Thoracic aorta (tissue), 2 donors: ENCODE data around the gene PEX11B. TPM values are rescaled to one million over a fixed set of nuclear protein-coding genes. Genes with fewer than 3 reads are reported as not detected.
A peak's percentile ranks its signal among the peaks of the same experiment; 100 is the strongest.

Experiments
- ATAC-seq: fragments of 150-250 bp; one replicate; pipeline ENCODE4 v1.8.0; 2017; ENCODE audit warnings: low read depth; ENCODE audit not compliant: insufficient number of reproducible peaks, low FRiP score
- DNase-seq: peaks from one replicate; pipeline ENCODE4 v3.0.0-alpha.2; 2020; ENCODE audit warnings: low spot score
- H3K27ac ChIP-seq, 2 donors: fragments of 200-600 bp; sonication (generic); 1 replicate in 1 of 2; 2 replicates in 1 of 2; pipeline ENCODE4 v1.5.1; 2016; ENCODE audit warnings: mild to moderate bottlenecking in 2 of 2, moderate library complexity in 2 of 2
- H3K27me3 ChIP-seq: fragments of 200-600 bp; sonication (generic); replicated peaks from 2 replicates; pipeline ENCODE4 v1.6.0; 2016; ENCODE audit warnings: mild to moderate bottlenecking; ENCODE audit not compliant: insufficient read depth
- H3K36me3 ChIP-seq: fragments of 200-600 bp; sonication (generic); one replicate; pipeline ENCODE4 v1.5.1; 2016
- H3K4me1 ChIP-seq, 2 donors: fragments of 200-600 bp; sonication (generic); 1 replicate in 1 of 2; 2 replicates in 1 of 2; pipeline versions ENCODE4 v1.5.1 to v1.6.0; 2016; ENCODE audit warnings: low read depth in 2 of 2, mild to moderate bottlenecking in 1 of 2; ENCODE audit not compliant: control insufficient read depth in 1 of 2
- H3K4me3 ChIP-seq: fragments of 200-600 bp; sonication (generic); 2 replicates; pipeline ENCODE4 v1.5.1; 2016; ENCODE audit warnings: mild to moderate bottlenecking
- H3K9me3 ChIP-seq: fragments of 200-600 bp; sonication (generic); 2 replicates; pipeline ENCODE4 v1.5.1; 2016
- CTCF ChIP-seq: fragments of 200-600 bp; sonication (generic); IDR thresholded peaks from one replicate; pipeline ENCODE4 v1.5.1; 2019; ENCODE audit warnings: antibody characterized with exemption
- total RNA-seq, 2 donors: library from RNA; depleted of rRNA; stranded (reverse); fragments of >200 nt; gene quantifications; one replicate each; pipeline versions ENCODE4 v1.1.0 to v1.2.3, GENCODE V29; 2016

The PEX11B gene
- total RNA-seq, 2 donors from 2014 or later = 21.7 to 25.3 TPM

GRCh38 chr1:145906954-145907753, 11.4 kb downstream of the PEX11B start:
- H3K4me3 ChIP-seq = peak overlapping the region; percentile 45

GRCh38 chr1:145901312-145902021, 17.1 kb downstream of the PEX11B start:
- Histone ChIP-seq H3K9me3 (no peaks in the 10 kb centered on the region), H3K36me3 (peaks cover 64% of the 10 kb centered on the region), H3K27ac (no peak overlapping the region), H3K27me3 (no peaks in the 10 kb centered on the region), H3K4me1 (no peaks in the 10 kb centered on the region), H3K4me3 (no peak overlapping the region)
- DNase-seq (no peak), ATAC-seq (no peak)
- no peak for TF ChIP-seq CTCF

More at GRCh38 chr1:145906954-145907753, 11.4 kb downstream of the PEX11B start:
- Histone ChIP-seq H3K4me1 (peaks cover 11 to 17% of the 10 kb centered on the region in 2 donors), H3K36me3 (peaks cover 38% of the 10 kb centered on the region), H3K27ac (peak overlapping the region; percentile 55 to 73), H3K9me3 (no peaks in the 10 kb centered on the region), H3K27me3 (no peaks in the 10 kb centered on the region)
- TF ChIP-seq CTCF = no peak
- no peak for DNase-seq
- ATAC-seq = no peak

- H3K27ac ChIP-seq = no peak overlapping the region
- H3K36me3 ChIP-seq = peaks cover 50% of the 10 kb centered on the region
- DNase-seq (no peak), ATAC-seq (no peak)
- H3K9me3 ChIP-seq = no peaks in the 10 kb centered on the region
- no peak overlapping the region for H3K4me3 ChIP-seq
- no peaks in the 10 kb centered on the region for H3K27me3 ChIP-seq
- H3K4me1 ChIP-seq = no peaks in the 10 kb centered on the region
- TF ChIP-seq CTCF = no peak
Observed at GRCh38 chr1:145898756-145899155, 19.8 kb downstream of the PEX11B start.

DNA sequence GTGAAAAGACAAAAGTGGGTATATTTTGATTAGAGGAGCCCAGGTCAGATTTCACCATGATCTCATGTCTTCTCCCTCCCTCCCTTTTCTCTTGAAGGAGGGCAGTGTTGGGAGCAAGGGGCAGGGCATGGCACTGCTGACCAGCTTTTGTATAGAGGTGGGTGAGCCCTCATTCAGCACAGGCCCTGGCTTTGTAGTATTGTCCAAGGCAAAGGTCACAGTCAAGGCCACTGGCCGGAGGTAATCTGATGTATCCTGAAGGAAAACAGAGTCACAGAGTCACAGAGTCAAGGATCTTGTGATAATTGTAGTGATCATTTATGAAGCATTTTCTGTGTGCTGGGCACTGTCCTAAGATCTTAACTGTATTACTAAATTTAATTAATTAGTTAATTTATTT, 20.5 kb downstream of the PEX11B start:
- H3K27ac ChIP-seq = no peak overlapping the region
- no peak for DNase-seq
- H3K36me3 ChIP-seq = peaks cover 45% of the 10 kb centered on the region
- H3K9me3 ChIP-seq = no peaks in the 10 kb centered on the region
- no peak for ATAC-seq
- H3K4me1 ChIP-seq = peaks cover 2 to 7% of the 10 kb centered on the region in 2 donors
- H3K4me3 ChIP-seq = no peak overlapping the region
- no peak for TF ChIP-seq CTCF
- H3K27me3 ChIP-seq = no peaks in the 10 kb centered on the region

DNA sequence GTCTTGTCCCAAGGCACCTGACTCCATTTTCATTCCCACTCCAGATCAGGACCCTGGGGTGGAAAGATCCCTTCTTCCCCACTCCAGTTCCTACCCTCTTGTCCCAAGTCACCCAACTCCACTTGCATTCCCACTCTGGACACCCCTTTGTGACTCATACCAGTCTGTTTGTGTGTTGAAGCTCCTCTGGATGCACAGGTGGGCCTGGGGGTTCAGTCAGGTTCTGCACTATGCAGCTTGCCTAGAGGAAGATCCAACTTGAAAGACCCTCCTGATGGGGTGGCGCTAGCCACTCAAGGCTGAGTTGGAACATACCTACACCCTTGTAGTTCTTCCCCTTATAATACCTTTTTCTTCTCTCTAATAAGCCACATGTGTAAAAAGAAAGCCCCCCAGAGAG, 23.0 kb downstream of the PEX11B start:
- Histone ChIP-seq H3K36me3 (peaks cover 21% of the 10 kb centered on the region), H3K4me1 (peaks cover 22 to 32% of the 10 kb centered on the region in 2 donors), H3K9me3 (no peaks in the 10 kb centered on the region), H3K27me3 (no peaks in the 10 kb centered on the region), H3K4me3 (no peak overlapping the region), H3K27ac (no peak overlapping the region)
- no peak for TF ChIP-seq CTCF
- no peak for DNase-seq
- ATAC-seq = no peak
